Uterus (tissue), 2 donors: ENCODE data around the gene TRABD.

Experiments used
- POLR2A ChIP-seq, 2 donors: fragments of 450-650 bp; IDR thresholded peaks; one replicate each; pipeline ENCODE4 v1.6.1; 2016; ENCODE audit warnings: antibody characterized with exemption in 2 of 2, mild to moderate bottlenecking in 1 of 2, moderate library complexity in 1 of 2
- TF ChIP-seq, protein P1 (sequence below), 4 experiments: fragments of 200-600 bp in 2 of 4; fragments of 450-650 bp in 2 of 4; sonication (generic) in 2 of 4; IDR thresholded peaks; one replicate each; pipeline ENCODE4 v1.5.1; 2016 to 2019; ENCODE audit warnings: antibody characterized with exemption in 4 of 4, mild to moderate bottlenecking in 2 of 4, moderate library complexity in 1 of 4

DNA sequence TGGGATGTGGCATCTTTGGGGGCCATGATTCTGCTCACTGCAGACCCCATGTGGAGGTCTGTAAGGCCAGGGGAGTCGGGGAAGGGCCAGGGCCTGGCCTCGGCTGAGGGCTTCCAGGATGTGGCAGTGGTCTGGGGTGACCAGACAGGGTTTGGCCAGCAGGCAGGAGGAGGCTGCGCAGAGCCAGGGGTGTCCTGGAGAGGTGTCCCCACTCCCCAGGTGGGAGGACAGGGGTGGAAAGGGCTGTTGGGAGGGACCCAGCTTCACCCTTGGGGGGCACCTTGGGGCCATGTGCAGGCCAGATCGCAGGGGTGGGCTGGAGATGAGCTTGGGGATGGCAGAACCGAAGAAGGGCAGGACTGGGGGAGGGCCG is 11.7 kb upstream of the TRABD start:
- no peak for TF ChIP-seq POLR2A (IDR thresholded peaks at IDR 0.05)
- TF ChIP-seq, protein P1, sequence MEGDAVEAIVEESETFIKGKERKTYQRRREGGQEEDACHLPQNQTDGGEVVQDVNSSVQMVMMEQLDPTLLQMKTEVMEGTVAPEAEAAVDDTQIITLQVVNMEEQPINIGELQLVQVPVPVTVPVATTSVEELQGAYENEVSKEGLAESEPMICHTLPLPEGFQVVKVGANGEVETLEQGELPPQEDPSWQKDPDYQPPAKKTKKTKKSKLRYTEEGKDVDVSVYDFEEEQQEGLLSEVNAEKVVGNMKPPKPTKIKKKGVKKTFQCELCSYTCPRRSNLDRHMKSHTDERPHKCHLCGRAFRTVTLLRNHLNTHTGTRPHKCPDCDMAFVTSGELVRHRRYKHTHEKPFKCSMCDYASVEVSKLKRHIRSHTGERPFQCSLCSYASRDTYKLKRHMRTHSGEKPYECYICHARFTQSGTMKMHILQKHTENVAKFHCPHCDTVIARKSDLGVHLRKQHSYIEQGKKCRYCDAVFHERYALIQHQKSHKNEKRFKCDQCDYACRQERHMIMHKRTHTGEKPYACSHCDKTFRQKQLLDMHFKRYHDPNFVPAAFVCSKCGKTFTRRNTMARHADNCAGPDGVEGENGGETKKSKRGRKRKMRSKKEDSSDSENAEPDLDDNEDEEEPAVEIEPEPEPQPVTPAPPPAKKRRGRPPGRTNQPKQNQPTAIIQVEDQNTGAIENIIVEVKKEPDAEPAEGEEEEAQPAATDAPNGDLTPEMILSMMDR (IDR thresholded peaks at IDR 0.05) = no peak
